HAP-1 (cell line): ENCODE measurements around the gene EVX2.
A peak's percentile ranks its signal among the peaks of the same experiment; 100 is the strongest.

ENCODE experiments used
- DNase-seq, 2 experiments: peaks; one replicate each; pipeline ENCODE4 v3.0.0-alpha.2; 2016 to 2020; ENCODE audit warnings: low spot score in 2 of 2
- H3K27me3 ChIP-seq: fragments of 250-450 bp; sonication (Bioruptor Pico); 2 replicates; pipeline ENCODE4 v1.5.1; 2020; ENCODE audit warnings: low read depth, mild to moderate bottlenecking, moderate library complexity
- H3K36me3 ChIP-seq: fragments of 250-450 bp; sonication (Bioruptor Pico); replicated peaks from 2 replicates; pipeline ENCODE4 v1.5.1; 2020; ENCODE audit warnings: mild to moderate bottlenecking
- H3K4me1 ChIP-seq: fragments of 250-450 bp; sonication (Bioruptor Pico); 2 replicates; pipeline ENCODE4 v1.5.1; 2020; ENCODE audit warnings: mild to moderate bottlenecking
- H3K4me3 ChIP-seq: fragments of 250-450 bp; sonication (Bioruptor Pico); 2 replicates; pipeline ENCODE4 v1.5.1; 2020; ENCODE audit warnings: mild to moderate bottlenecking, moderate library complexity
- H3K9me3 ChIP-seq: fragments of 250-450 bp; sonication (Bioruptor Pico); 2 replicates; pipeline ENCODE4 v1.5.1; 2020; ENCODE audit warnings: mild to moderate bottlenecking, moderate library complexity
- in situ Hi-C: fragments of 300-500 bp; cut with MboI; formaldehyde crosslinking; loops from 3 replicates; pipeline ENCODE4 v1.14.3; 2020; ENCODE audit warnings: low sequenced_read_pairs, inconsistent platforms, mixed read lengths

EVX2 gene

GRCh38 chr2:176091329-176092258, 7.8 kb upstream of the EVX2 start:
- Histone ChIP-seq H3K4me1 (peaks cover 35% of the 10 kb centered on the region), H3K36me3 (no peaks in the 10 kb centered on the region), H3K27me3 (peaks cover 4% of the 10 kb centered on the region), H3K9me3 (no peaks in the 10 kb centered on the region), H3K4me3 (no peak overlapping the region)
- no peak for DNase-seq
- in situ Hi-C loops, result loop anchor here (10.0 to 25.0 kb wide), 3 partner anchors 727 to 1379 kb away; no protein-coding TSS in a partner anchor

GRCh38 chr2:176090862-176091261, 7.1 kb upstream of the EVX2 start:
- peaks cover 11% of the 10 kb centered on the region for H3K27me3 ChIP-seq
- peaks cover 30% of the 10 kb centered on the region for H3K4me1 ChIP-seq
- no peak overlapping the region for H3K4me3 ChIP-seq
- in situ Hi-C loops, result loop anchor here (10.0 to 25.0 kb wide), 3 partner anchors 726 to 1379 kb away; no protein-coding TSS in a partner anchor
- H3K9me3 ChIP-seq, result no peaks in the 10 kb centered on the region
- no peaks in the 10 kb centered on the region for H3K36me3 ChIP-seq
- DNase-seq, result no peak

GRCh38 chr2:176089843-176090395, 6.2 kb upstream of the EVX2 start:
- DNase-seq, result no peak
- Histone ChIP-seq H3K27me3 (peaks cover 21% of the 10 kb centered on the region), H3K9me3 (no peaks in the 10 kb centered on the region), H3K4me1 (peaks cover 22% of the 10 kb centered on the region), H3K4me3 (no peak overlapping the region), H3K36me3 (no peaks in the 10 kb centered on the region)
- in situ Hi-C loops, result loop anchor here (10.0 to 25.0 kb wide), 3 partner anchors 725 to 1378 kb away; no protein-coding TSS in a partner anchor

- peaks cover 26% of the 10 kb centered on the region for H3K27me3 ChIP-seq
- in situ Hi-C loops, result loop anchor here (25.0 kb wide), 2 partner anchors 1052 to 1377 kb away; no protein-coding TSS in a partner anchor
- no peaks in the 10 kb centered on the region for H3K36me3 ChIP-seq
- H3K4me3 ChIP-seq, result no peak overlapping the region
- DNase-seq, result no peak
- no peaks in the 10 kb centered on the region for H3K9me3 ChIP-seq
- H3K4me1 ChIP-seq, result peaks cover 19% of the 10 kb centered on the region
Measured at GRCh38 chr2:176088937-176089842, 5.4 kb upstream of the EVX2 start.

GRCh38 chr2:176088048-176088936, 4.5 kb upstream of the EVX2 start:
- H3K9me3 ChIP-seq, result no peaks in the 10 kb centered on the region; the same call in 1 of the 2 replicates
- in situ Hi-C loops, result loop anchor here (25.0 kb wide), 2 partner anchors 1051 to 1376 kb away; no protein-coding TSS in a partner anchor
- peak; percentile 50 to 80 for DNase-seq
- no peaks in the 10 kb centered on the region for H3K36me3 ChIP-seq
- H3K27me3 ChIP-seq, result peaks cover 34% of the 10 kb centered on the region
- H3K4me3 ChIP-seq, result no peak overlapping the region
- peaks cover 12% of the 10 kb centered on the region for H3K4me1 ChIP-seq

- Histone ChIP-seq H3K4me3 (no peak overlapping the region), H3K27me3 (peaks cover 42% of the 10 kb centered on the region), H3K9me3 (peaks cover 5% of the 10 kb centered on the region), H3K4me1 (peaks cover 10% of the 10 kb centered on the region), H3K36me3 (no peaks in the 10 kb centered on the region)
- DNase-seq, result peak in 1 of 2 experiments; percentile 3
- in situ Hi-C loops, result loop anchor here (25.0 kb wide), 2 partner anchors 1050 to 1375 kb away; no protein-coding TSS in a partner anchor
Measured at GRCh38 chr2:176087330-176088047, 3.7 kb upstream of the EVX2 start.

- Histone ChIP-seq H3K4me3 (0 out of 2 replicates have a peak overlapping the region, but pooled peaks have one; percentile 8), H3K9me3 (peaks cover 14% of the 10 kb centered on the region), H3K27me3 (peaks cover 55% of the 10 kb centered on the region), H3K36me3 (no peaks in the 10 kb centered on the region), H3K4me1 (peaks cover 10% of the 10 kb centered on the region)
- peak; percentile 32 to 71 for DNase-seq
- in situ Hi-C loops, result loop anchor here (25.0 kb wide), 2 partner anchors 1049 to 1374 kb away; no protein-coding TSS in a partner anchor
Measured at GRCh38 chr2:176085861-176086771, 2.4 kb upstream of the EVX2 start.

- in situ Hi-C loops, result loop anchor here (25.0 kb wide), 2 partner anchors 1048 to 1373 kb away; no protein-coding TSS in a partner anchor
- H3K9me3 ChIP-seq, result peaks cover 19% of the 10 kb centered on the region
- no peak for DNase-seq
- peaks cover 12% of the 10 kb centered on the region for H3K4me1 ChIP-seq
- no peaks in the 10 kb centered on the region for H3K36me3 ChIP-seq
- H3K27me3 ChIP-seq, result peaks cover 62% of the 10 kb centered on the region
- no peak overlapping the region for H3K4me3 ChIP-seq
Measured at GRCh38 chr2:176085120-176085788, 1.5 kb upstream of the EVX2 start.

GRCh38 chr2:176084611-176085119, 903 bp upstream of the EVX2 start:
- DNase-seq, result peak in 1 of 2 experiments; percentile 3
- Histone ChIP-seq H3K4me1 (peaks cover 12% of the 10 kb centered on the region), H3K36me3 (no peaks in the 10 kb centered on the region), H3K27me3 (peaks cover 64% of the 10 kb centered on the region), H3K9me3 (peaks cover 19% of the 10 kb centered on the region), H3K4me3 (no peak overlapping the region)
- in situ Hi-C loops, result loop anchor here (25.0 kb wide), 2 partner anchors 1047 to 1372 kb away; no protein-coding TSS in a partner anchor
